ENCODE measurements around the gene SLC16A12.
"Not testable (repeated sequence)": the region's sequence is repeated elsewhere in the genome, so short reads cannot be mapped to it uniquely, and the experiment has no call there.

SLC16A12 gene

GRCh38 chr10:89428877-89429276 is 106.5 kb downstream of the SLC16A12 start:
- FAIRE-seq = no peak
- no peak for DNase-seq (ENCODE audit: insufficient read length, low spot score)

- DNase-seq (ENCODE audit: insufficient read length, low spot score) (no peak), FAIRE-seq (no peak)
Observed at GRCh38 chr10:89427629-89428028, 107.8 kb downstream of the SLC16A12 start.

- DNase-seq (ENCODE audit: insufficient read length, low spot score) = peak; percentile 56
- peak; percentile 36 for FAIRE-seq
Observed at GRCh38 chr10:89426230-89426868, 109.0 kb downstream of the SLC16A12 start.

GRCh38 chr10:89425000-89425399 is 110.4 kb downstream of the SLC16A12 start:
- no peak for FAIRE-seq
- DNase-seq (ENCODE audit: insufficient read length, low spot score) = no peak

- DNase-seq (ENCODE audit: insufficient read length, low spot score) = no peak
- FAIRE-seq = no peak
Observed at GRCh38 chr10:89421018-89421476, 114.3 kb downstream of the SLC16A12 start.

- no peak for DNase-seq (ENCODE audit: insufficient read length, low spot score)
- FAIRE-seq = no peak
Observed at GRCh38 chr10:89419548-89419947, 115.8 kb downstream of the SLC16A12 start.

- no peak for DNase-seq (ENCODE audit: insufficient read length, low spot score)
- no peak for FAIRE-seq
Observed at GRCh38 chr10:89416465-89416864, 118.9 kb downstream of the SLC16A12 start.

- FAIRE-seq (peak; percentile 42), DNase-seq (ENCODE audit: insufficient read length, low spot score) (peak; percentile 25)
Observed at GRCh38 chr10:89414879-89415821, 120.2 kb downstream of the SLC16A12 start.

GRCh38 chr10:89414146-89414878 is 121.1 kb downstream of the SLC16A12 start, which contains the start of gene IFIT5:
TSS of gene IFIT5 (plus strand) at chr10:89414568. CDS start at chr10:89414799, 231 bp downstream.
- DNase-seq (ENCODE audit: insufficient read length, low spot score) = peak; percentile 65
- FAIRE-seq = no peak

GRCh38 chr10:89413398-89413912 is 121.9 kb downstream of the SLC16A12 start:
- FAIRE-seq (no peak), DNase-seq (ENCODE audit: insufficient read length, low spot score) (no peak)

GRCh38 chr10:89412276-89412675 is 123.1 kb downstream of the SLC16A12 start:
- DNase-seq (ENCODE audit: insufficient read length, low spot score); FAIRE-seq: not testable (repeated sequence)

GRCh38 chr10:89411135-89411534 is 124.3 kb downstream of the SLC16A12 start:
- not testable (repeated sequence) for DNase-seq (ENCODE audit: insufficient read length, low spot score); FAIRE-seq

GRCh38 chr10:89410551-89410950 is 124.8 kb downstream of the SLC16A12 start:
- not testable (repeated sequence) for FAIRE-seq; DNase-seq (ENCODE audit: insufficient read length, low spot score)

GRCh38 chr10:89409282-89409681 is 126.1 kb downstream of the SLC16A12 start:
- not testable (repeated sequence) for FAIRE-seq; DNase-seq (ENCODE audit: insufficient read length, low spot score)

- not testable (repeated sequence) for FAIRE-seq; DNase-seq (ENCODE audit: insufficient read length, low spot score)
Observed at GRCh38 chr10:89407792-89408191, 127.6 kb downstream of the SLC16A12 start.

- not testable (repeated sequence) for FAIRE-seq
Observed at GRCh38 chr10:89406178-89406577, 129.2 kb downstream of the SLC16A12 start.

GRCh38 chr10:89404104-89405047 is 131.0 kb downstream of the SLC16A12 start:
- DNase-seq (ENCODE audit: insufficient read length, low spot score) (no peak), FAIRE-seq (no peak)

More at GRCh38 chr10:89406178-89406577, 129.2 kb downstream of the SLC16A12 start:
- DNase-seq (ENCODE audit: insufficient read length, low spot score) = not testable (repeated sequence)

GRCh38 chr10:89403043-89403442 is 132.4 kb downstream of the SLC16A12 start:
- FAIRE-seq (no peak), DNase-seq (ENCODE audit: insufficient read length, low spot score) (no peak)

GRCh38 chr10:89399956-89400355 is 135.4 kb downstream of the SLC16A12 start:
- FAIRE-seq (no peak), DNase-seq (ENCODE audit: insufficient read length, low spot score) (no peak)

Data from HTR-8/SVneo (cell line).